GM21381 (cell line): ENCODE measurements around the gene PYGB.
"Not testable (repeated sequence)": the region's sequence is repeated elsewhere in the genome, so short reads cannot be mapped to it uniquely, and the experiment has no call there.

Source experiments
- ATAC-seq: cut with Tn5 transposase; IDR thresholded peaks from one replicate; pipeline ENCODE4 v1.9.1; 2021; ENCODE audit warnings: mild to moderate bottlenecking, moderate library complexity; ENCODE audit not compliant: unreplicated experiment

Gene PYGB

GRCh38 chr20:25229486-25230165, 18.3 kb upstream of the PYGB start:
- ATAC-seq: no peak

GRCh38 chr20:25230166-25230831, 17.6 kb upstream of the PYGB start:
- peak; percentile 71 for ATAC-seq

- ATAC-seq: no peak
These were observed 14.7 kb upstream of the PYGB start for GRCh38 chr20:25233016-25233772.

- ATAC-seq: not testable (repeated sequence)
These were observed 13.7 kb upstream of the PYGB start for GRCh38 chr20:25234009-25234849.

GRCh38 chr20:25236450-25237304, 11.2 kb upstream of the PYGB start:
- no peak for ATAC-seq

GRCh38 chr20:25237610-25238318, 10.1 kb upstream of the PYGB start:
- no peak for ATAC-seq

GRCh38 chr20:25238319-25239037, 9.4 kb upstream of the PYGB start:
- ATAC-seq: no peak

- ATAC-seq: peak; percentile 52
These were observed 8.2 kb upstream of the PYGB start for GRCh38 chr20:25239387-25240370.

- not testable (repeated sequence) for ATAC-seq
These were observed 6.8 kb upstream of the PYGB start for GRCh38 chr20:25240851-25241658.

- not testable (repeated sequence) for ATAC-seq
These were observed 6.3 kb upstream of the PYGB start for GRCh38 chr20:25241659-25241955.

GRCh38 chr20:25242231-25242630, 5.7 kb upstream of the PYGB start:
- no peak for ATAC-seq

- no peak for ATAC-seq
These were observed 4.4 kb upstream of the PYGB start for GRCh38 chr20:25243416-25243979.

- no peak for ATAC-seq
These were observed 2.9 kb upstream of the PYGB start for GRCh38 chr20:25244976-25245375.

- ATAC-seq: no peak
These were observed 2.4 kb upstream of the PYGB start for GRCh38 chr20:25245461-25245860.

GRCh38 chr20:25246182-25246999, 1.5 kb upstream of the PYGB start:
- no peak for ATAC-seq

GRCh38 chr20:25247000-25247517, 826 bp upstream of the PYGB start:
- no peak for ATAC-seq
